ENCODE results near the gene TTK.

DNA sequence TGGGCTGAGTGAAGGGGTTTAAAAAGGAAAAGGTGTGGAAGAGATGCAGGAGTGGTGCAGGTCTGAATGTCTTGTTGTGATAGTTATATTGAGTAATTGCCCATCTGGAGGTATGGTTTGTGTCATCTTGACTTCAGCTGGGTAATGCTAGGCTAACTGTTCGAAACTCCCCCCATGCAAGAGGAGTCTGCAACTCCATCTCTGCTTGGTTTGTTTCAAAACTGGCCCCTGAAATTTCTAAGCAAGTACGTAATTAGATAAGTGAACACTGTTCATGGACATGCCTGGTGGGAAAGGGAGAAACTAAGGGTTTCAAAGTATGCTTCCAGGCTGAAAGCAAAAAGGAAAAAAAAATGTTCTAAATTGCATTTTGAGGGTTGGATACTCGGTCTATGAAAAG is 17.1 kb downstream of the TTK start:
- TF ChIP-seq, protein P1, sequence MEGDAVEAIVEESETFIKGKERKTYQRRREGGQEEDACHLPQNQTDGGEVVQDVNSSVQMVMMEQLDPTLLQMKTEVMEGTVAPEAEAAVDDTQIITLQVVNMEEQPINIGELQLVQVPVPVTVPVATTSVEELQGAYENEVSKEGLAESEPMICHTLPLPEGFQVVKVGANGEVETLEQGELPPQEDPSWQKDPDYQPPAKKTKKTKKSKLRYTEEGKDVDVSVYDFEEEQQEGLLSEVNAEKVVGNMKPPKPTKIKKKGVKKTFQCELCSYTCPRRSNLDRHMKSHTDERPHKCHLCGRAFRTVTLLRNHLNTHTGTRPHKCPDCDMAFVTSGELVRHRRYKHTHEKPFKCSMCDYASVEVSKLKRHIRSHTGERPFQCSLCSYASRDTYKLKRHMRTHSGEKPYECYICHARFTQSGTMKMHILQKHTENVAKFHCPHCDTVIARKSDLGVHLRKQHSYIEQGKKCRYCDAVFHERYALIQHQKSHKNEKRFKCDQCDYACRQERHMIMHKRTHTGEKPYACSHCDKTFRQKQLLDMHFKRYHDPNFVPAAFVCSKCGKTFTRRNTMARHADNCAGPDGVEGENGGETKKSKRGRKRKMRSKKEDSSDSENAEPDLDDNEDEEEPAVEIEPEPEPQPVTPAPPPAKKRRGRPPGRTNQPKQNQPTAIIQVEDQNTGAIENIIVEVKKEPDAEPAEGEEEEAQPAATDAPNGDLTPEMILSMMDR (IDR thresholded peaks at IDR 0.05) = no peak
- no peak for TF ChIP-seq POLR2AphosphoS5 (IDR thresholded peaks at IDR 0.05)
- TF ChIP-seq POLR2A (IDR thresholded peaks at IDR 0.05) = no peak
- TF ChIP-seq EP300 (IDR thresholded peaks at IDR 0.05) = no peak

Measured in gastroesophageal sphincter (tissue), 3 donors.